Neural cell (in vitro differentiated cells): Measurements from ENCODE around the gene MMP20.

ENCODE experiments used
- EP300 ChIP-seq: fragments of 450-650 bp; conservative IDR thresholded peaks from 2 replicates; pipeline ENCODE4 v1.6.1; 2014; ENCODE audit warnings: antibody characterized with exemption, mild to moderate bottlenecking, moderate library complexity; ENCODE audit not compliant: poor library complexity, severe bottlenecking
- EZH2 ChIP-seq: fragments of 200-600, 300-800 bp; shearing (Covaris generic), sonication (generic); IDR thresholded peaks from 2 replicates; pipeline ENCODE4 v1.6.1; 2014; ENCODE audit warnings: antibody characterized with exemption, low read length, borderline replicate concordance, mild to moderate bottlenecking; ENCODE audit not compliant: insufficient read depth, poor library complexity, severe bottlenecking
- RAD21 ChIP-seq: fragments of 450-650 bp; conservative IDR thresholded peaks from 2 replicates; pipeline ENCODE4 v1.6.1; 2014; ENCODE audit warnings: antibody characterized with exemption, mild to moderate bottlenecking, moderate library complexity
- TAF1 ChIP-seq: IDR thresholded peaks from 2 replicates; pipeline ENCODE4 v1.6.1; 2012; ENCODE audit warnings: low read depth
- TF ChIP-seq, protein P1 (sequence below): fragments of 450-650 bp; IDR thresholded peaks from 2 replicates; pipeline ENCODE4 v1.5.1; 2014; ENCODE audit warnings: antibody characterized with exemption, mild to moderate bottlenecking, moderate library complexity; ENCODE audit not compliant: poor library complexity, severe bottlenecking

DNA sequence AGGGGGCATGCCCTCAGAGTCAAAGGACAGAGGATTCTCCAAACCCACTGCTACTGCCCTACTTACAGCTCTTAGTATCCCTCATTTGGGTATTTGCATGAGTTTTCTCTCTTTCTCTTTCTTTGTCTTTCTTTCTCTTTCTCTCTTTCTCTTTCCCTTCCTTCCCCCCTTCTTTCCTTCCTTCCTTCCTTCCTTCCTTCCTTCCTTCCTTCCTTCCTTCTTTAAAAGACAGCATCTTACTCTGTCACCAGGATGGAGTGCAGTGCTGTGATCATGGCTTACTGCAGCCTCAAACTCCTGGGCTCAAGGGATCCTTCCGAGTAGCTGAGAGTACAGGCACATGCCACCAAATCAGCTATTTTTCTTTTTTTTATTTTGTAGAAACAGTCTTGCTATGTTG is 80.5 kb downstream of the MMP20 start:
- TF ChIP-seq, protein P1, sequence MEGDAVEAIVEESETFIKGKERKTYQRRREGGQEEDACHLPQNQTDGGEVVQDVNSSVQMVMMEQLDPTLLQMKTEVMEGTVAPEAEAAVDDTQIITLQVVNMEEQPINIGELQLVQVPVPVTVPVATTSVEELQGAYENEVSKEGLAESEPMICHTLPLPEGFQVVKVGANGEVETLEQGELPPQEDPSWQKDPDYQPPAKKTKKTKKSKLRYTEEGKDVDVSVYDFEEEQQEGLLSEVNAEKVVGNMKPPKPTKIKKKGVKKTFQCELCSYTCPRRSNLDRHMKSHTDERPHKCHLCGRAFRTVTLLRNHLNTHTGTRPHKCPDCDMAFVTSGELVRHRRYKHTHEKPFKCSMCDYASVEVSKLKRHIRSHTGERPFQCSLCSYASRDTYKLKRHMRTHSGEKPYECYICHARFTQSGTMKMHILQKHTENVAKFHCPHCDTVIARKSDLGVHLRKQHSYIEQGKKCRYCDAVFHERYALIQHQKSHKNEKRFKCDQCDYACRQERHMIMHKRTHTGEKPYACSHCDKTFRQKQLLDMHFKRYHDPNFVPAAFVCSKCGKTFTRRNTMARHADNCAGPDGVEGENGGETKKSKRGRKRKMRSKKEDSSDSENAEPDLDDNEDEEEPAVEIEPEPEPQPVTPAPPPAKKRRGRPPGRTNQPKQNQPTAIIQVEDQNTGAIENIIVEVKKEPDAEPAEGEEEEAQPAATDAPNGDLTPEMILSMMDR: no peak
- TF ChIP-seq EZH2: no peak
- TF ChIP-seq RAD21: no peak
- no peak for TF ChIP-seq EP300
- no peak for TF ChIP-seq TAF1
